NT2/D1 (cell line): ENCODE data around the gene COL4A5.

Experiments
- SUZ12 ChIP-seq: IDR thresholded peaks from 2 replicates; pipeline ENCODE4 v1.6.1; 2011; ENCODE audit not compliant: insufficient read length, insufficient read depth; ENCODE audit errors: extremely low read depth
- YY1 ChIP-seq: IDR thresholded peaks from 2 replicates; pipeline ENCODE4 v1.6.1; 2011; ENCODE audit not compliant: insufficient read length, insufficient read depth
- ZNF274 ChIP-seq: IDR thresholded peaks from 2 replicates; pipeline ENCODE4 v1.6.1; 2011; ENCODE audit warnings: mild to moderate bottlenecking, low read depth, low read length

GRCh38 chrX:108584617-108585211 is 145.1 kb downstream of the COL4A5 start:
- TF ChIP-seq YY1 (no peak), ZNF274 (no peak), SUZ12 (no peak)
